Mesenteric fat pad (tissue), 1 donor: Measurements from ENCODE around the gene TSPAN18. TPM values are rescaled to one million over a fixed set of nuclear protein-coding genes. Genes with fewer than 3 reads are reported as not detected.

Experiments used
- DNase-seq: peaks from one replicate; pipeline ENCODE4 v3.0.0-alpha.2; 2020; ENCODE audit warnings: low spot score
- total RNA-seq: library from RNA; stranded (reverse); fragmentation: NEBNext Ultra II Directional; extraction: Animal tissue kit (Norgen Biotek cat#: 25700); gene quantifications from one replicate; pipeline ENCODE4 v1.2.1, GENCODE V29; 2021
- donor health status: DM: yes; HTN: yes; CAD: no.

Gene TSPAN18
- total RNA-seq, 1 donor from 2014 or later, result 14.2 TPM

- no peak for DNase-seq
Measured at GRCh38 chr11:44880953-44881352, 154.2 kb downstream of the TSPAN18 start.

- no peak for DNase-seq
Measured at GRCh38 chr11:44883277-44883676, 156.5 kb downstream of the TSPAN18 start.

- no peak for DNase-seq
Measured at GRCh38 chr11:44884056-44884455, 157.3 kb downstream of the TSPAN18 start.

GRCh38 chr11:44885065-44885810 is 158.5 kb downstream of the TSPAN18 start:
- no peak for DNase-seq

GRCh38 chr11:44885919-44886789 is 159.4 kb downstream of the TSPAN18 start:
- no peak for DNase-seq

GRCh38 chr11:44886790-44887140 is 160.0 kb downstream of the TSPAN18 start:
- no peak for DNase-seq

- no peak for DNase-seq
Measured at GRCh38 chr11:44887636-44888035, 160.9 kb downstream of the TSPAN18 start.

GRCh38 chr11:44889266-44889665 is 162.5 kb downstream of the TSPAN18 start:
- no peak for DNase-seq

GRCh38 chr11:44892843-44893242 is 166.1 kb downstream of the TSPAN18 start:
- no peak for DNase-seq

GRCh38 chr11:44893308-44893822 is 166.6 kb downstream of the TSPAN18 start:
- no peak for DNase-seq

GRCh38 chr11:44893846-44894617 is 167.3 kb downstream of the TSPAN18 start:
- no peak for DNase-seq

- no peak for DNase-seq
Measured at GRCh38 chr11:44899959-44900358, 173.2 kb downstream of the TSPAN18 start.

GRCh38 chr11:44901120-44901633 is 174.4 kb downstream of the TSPAN18 start:
- no peak for DNase-seq

- DNase-seq, result no peak
Measured at GRCh38 chr11:44901786-44902185, 175.0 kb downstream of the TSPAN18 start.

- DNase-seq, result no peak
Measured at GRCh38 chr11:44903035-44903434, 176.3 kb downstream of the TSPAN18 start.

GRCh38 chr11:44903518-44903917 is 176.8 kb downstream of the TSPAN18 start:
- no peak for DNase-seq

GRCh38 chr11:44904261-44905020 is 177.7 kb downstream of the TSPAN18 start:
- no peak for DNase-seq

- no peak for DNase-seq
Measured at GRCh38 chr11:44905131-44905866, 178.5 kb downstream of the TSPAN18 start.

GRCh38 chr11:44906649-44907048 is 179.9 kb downstream of the TSPAN18 start:
- DNase-seq, result no peak

- DNase-seq, result no peak
Measured at GRCh38 chr11:44909557-44909956, 182.8 kb downstream of the TSPAN18 start.
